NOMO-1 treated with DMSO at 0.1 percent for 48 hours (cell line): ENCODE data around the gene BRDT.
"Not testable (repeated sequence)": the region's sequence is repeated elsewhere in the genome, so short reads cannot be mapped to it uniquely, and the experiment has no call there.

Experiments
- DNase-seq: peaks from one replicate; lab custom pipeline; 2025; ENCODE audit not compliant: unreplicated experiment; lab: John Stamatoyannopoulos, UW

Gene BRDT

DNA sequence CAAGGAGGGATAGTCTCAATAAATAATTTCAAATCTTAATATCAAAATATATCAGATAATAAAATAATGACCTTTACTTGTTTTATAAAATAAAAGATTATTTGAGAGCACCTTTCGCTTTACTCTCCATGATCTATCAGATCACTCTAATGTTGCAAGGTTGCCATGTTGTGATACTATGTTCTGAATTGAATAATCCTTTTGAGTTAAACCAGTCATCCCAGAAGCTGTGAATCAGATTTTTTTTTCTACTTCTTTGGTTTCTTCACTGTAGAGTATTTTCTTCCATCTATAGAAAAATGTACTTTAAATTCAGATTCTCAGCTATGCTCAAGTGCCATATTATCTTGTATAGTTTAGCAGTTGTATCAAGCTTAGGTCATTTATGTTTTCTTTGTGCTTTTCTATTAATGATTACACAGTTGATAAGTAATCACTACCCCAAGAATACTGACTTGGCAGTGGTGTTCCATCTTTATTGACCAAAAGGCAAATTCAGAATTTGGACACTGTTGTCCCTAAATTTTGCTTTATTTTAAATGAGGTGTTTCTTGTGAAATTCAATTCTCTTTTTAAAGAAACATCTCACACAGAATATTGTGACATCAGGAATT, 32.9 kb downstream of the BRDT start:
- DNase-seq: no peak

DNA sequence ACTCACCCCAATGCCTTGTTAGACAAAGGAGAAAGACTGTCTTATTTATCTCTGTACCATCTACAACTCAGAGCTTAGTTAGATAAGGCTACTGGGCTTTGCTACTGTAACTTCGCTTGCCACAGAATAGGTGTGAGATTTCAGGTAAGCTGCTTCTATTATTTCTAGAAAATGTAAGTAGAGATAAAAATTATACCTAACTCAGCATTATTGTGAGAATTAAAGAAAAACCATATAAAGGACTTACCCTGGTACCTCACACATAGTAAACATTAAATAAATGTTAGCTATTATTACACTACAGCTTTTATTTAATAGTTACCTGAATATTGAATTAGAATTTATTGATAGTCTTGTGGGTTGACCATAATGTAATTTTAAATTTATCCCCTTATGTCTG, 44.1 kb downstream of the BRDT start:
- DNase-seq: no peak

DNA sequence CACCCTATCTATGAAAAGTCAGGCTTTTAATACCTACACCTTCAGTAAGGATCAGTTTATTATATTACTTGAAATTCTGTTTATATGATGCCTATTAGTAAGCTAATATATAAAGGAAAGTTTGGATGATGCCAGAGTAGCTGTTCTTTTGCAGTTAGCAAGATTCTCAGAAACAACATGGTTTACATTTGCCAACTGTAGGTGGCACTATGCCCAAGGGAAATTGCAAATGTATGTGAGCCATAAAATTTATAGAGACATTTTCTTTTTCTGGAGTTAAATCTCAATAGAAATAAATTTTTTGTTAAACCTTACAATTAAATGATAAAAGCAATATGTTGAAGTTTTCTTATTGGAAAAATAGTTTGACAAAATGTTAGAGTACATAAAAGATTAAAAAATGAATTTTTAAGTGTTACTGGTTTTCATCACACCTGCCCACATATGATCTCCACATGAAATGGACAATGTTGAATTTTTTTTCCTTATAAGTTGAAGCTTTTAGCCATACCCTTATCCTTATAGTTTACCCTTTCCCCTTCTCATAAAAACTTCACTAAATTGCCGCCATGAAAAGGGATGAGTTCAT, 48.5 kb downstream of the BRDT start:
- DNase-seq: peak; percentile 5

DNA sequence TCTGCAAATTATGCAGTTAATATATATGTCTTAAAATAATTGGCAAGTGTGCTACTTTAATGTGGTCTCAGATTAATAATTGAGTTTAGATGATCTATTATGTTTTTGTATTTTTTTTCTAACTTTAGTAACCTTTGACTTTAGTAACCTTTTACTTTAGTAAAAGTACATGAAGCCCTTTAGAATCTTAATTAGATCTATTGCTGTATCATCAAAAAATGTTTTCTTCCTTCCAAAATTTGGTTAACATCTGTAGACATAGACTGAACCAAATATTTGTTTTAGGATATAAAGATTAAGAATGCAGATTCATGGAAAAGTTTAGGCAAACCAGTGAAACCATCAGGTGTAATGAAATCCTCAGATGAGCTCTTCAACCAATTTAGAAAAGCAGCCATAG, 54.9 kb downstream of the BRDT start:
- DNase-seq: no peak

DNA sequence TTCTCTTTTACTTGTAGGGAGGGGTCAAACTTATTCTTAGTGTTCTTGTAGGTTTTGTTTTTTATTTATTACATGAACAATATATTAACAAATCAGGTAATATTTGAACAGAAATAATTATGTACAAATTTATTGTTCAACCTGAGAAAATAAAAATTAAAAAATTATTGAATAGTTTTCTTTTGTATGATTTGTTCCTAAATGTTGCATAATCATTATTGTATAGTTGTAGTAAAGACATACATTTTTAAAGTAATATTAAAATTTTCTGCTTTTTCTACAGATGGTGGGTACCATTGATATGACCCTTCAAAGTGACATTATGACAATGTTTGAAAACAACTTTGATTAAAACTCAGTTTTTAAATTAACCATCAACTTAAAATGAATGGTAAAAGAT, 64.7 kb downstream of the BRDT start:
- no peak for DNase-seq

DNA sequence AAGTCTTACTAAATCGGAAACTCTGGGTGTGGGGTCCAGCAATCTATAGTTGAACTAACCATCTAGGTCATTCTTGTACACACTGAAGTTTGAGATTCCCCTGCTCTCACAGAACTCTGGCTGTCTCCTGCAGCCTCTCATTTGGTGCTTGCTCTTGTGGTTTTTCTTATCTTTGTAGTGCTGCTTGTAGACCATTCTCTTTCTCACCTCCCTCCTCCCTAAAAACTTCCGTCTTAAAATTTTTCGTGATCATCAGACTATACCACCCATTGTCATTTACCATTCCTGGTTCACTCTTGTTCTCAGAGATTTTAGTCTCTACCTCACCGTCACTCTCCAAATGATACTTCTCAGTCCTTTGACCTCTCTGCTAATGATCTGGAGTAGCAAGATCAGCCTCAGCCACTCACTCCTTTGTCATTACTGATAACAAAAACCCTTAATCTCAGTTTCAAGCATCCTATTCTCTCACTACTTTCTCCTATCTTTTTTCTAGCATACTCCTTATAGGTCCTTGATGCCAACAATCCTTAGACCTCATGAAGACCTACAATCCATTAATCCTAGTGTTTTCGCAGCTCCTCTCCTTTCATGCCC, 67.6 kb downstream of the BRDT start:
- no peak for DNase-seq

DNA sequence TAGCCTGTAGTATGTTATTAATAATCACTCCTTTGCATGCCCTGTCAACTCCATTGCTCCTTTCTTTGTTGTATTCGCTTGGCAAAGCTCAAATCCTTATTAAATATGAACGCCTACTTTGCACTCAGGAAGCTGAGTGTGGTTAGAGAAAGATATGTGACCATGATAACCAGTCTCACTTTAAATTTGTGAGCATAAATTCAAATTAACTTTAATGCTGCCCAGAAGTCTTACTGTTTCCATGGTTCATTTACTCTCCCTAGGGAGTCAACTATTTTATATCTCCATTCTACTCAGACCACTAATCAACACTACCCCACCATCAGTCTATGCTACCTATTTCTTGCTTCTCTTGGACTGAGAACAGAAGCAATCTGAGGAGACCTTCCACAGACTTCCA, 68.5 kb downstream of the BRDT start:
- no peak for DNase-seq

DNA sequence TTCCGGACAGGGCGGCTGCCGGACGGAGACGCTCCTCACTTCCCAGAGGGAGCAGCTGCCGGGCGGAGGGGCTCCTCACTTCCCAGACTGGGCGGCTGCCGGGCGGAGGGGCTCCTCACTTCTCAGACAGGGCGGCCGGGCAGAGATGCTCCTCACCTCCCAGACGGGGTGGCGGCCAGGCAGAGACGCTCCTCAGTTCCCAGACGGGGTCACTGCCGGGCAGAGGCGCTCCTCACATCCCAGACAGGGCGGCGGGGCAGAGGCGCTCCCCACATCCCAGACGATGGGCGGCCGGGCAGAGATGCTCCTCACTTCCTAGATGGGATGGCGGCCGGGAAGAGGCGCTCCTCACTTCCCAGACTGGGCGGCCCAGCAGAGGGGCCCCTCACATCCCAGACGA, 76.8 kb downstream of the BRDT start:
- not testable (repeated sequence) for DNase-seq

DNA sequence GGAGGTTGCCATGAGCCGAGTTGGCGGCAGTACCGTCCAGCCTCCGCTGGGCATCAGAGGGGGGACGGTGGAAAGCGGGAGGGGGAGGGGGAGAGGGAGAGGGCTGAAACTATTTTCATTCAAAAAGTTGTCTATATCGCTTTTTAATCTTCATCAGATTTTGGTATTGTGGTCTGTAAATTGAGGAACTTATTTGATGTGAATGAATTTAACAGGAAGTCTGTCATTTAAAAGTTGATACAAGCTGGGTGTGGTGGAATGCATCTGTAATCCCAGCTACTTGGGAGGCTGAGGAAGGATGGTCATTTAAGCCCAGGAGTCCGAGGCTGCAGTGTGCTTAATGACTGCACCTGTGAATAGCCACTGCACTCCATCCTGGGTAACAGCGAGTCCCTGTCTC, 77.6 kb downstream of the BRDT start:
- DNase-seq: no peak

DNA sequence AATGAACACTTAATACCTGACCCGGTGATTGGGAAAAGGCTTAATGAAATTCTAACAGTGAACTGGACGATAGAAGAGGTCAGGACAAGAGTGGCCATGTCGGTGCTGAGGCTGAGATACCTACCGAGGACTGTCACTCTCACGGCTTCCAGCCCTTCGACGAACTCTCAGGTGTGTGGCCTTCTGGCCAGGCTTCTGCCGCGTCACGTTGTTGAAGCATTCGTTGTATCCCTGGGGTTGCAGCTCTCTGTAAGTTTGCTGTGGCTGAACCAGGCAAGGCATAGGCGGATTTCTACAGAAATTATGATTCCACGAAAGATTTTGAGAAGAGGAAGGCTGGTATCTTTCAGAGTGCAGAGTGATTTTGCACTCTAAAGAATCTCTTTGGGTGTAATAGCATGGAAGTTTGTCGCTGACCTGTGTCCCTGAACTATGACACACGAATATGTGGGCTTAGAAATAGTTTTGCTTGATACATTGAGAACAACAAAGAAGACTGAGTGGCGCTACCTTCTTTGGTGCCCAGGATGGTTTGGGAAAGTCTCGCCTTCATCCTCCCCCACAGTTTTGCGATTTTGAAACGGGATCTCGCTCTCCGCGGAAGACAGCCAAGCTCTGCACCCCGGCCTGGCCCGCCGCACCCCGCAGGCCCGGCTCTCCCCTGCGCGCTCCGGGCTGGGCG, 80.2 kb downstream of the BRDT start:
- no peak for DNase-seq

DNA sequence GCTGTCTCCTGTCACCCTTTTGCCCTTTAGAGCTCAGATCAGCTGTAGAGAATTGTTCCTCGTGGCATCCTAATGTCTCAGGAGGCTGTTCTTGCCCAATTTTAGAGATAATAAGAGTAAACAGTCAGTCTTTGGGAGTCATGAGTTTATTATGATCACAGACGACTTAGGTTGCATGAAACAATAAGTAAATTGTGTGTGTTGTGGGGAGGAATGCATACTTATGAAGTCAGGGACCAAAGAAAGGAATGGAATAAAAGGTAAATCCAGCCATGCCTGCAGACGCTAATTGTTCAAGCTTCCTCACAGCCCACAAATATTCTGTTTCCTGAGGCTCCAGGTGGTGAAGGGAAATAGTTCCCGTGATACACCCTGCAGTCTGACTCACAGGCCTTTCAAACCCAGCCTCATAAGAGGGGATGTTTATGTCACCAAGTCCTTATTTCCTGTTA, 81.5 kb downstream of the BRDT start:
- DNase-seq: no peak

DNA sequence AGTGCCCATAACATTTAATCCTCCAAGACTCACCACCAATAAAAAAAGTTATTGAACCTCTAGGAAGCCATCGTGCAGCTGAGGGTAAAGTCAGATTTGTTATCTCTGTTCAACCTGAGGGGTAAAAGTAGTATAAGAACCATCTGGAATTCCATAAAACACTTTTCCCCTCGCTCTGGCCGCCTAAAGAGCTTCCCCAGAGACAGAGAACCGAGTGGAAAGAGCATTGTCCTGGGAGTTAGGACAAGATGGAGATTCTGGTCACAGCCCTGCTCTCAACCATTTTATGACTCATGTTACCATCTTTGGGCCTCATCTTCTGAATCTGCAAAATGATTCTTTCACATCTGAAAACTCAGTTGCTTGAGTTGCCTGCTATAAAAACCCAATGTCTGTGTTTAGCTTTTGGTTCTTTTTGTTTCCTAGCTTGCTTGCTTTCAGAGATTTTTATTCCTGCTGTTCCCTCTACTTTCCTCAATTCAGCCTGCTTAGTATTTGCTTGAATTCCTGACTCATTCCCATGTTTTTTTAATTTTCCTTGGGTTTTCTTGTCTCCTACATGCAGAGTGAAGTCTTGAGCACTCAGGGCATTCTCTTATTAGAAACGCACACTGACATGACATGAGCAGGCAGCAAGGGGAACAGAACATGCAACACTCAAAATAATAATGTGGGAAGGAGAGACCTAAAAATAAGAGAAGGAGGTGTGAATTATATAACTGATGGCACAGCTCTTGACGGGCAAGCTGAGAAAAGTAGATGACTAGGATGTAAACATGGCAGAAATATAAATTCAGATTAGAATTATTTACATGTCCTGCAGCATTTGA, 82.3 kb downstream of the BRDT start:
- no peak for DNase-seq

DNA sequence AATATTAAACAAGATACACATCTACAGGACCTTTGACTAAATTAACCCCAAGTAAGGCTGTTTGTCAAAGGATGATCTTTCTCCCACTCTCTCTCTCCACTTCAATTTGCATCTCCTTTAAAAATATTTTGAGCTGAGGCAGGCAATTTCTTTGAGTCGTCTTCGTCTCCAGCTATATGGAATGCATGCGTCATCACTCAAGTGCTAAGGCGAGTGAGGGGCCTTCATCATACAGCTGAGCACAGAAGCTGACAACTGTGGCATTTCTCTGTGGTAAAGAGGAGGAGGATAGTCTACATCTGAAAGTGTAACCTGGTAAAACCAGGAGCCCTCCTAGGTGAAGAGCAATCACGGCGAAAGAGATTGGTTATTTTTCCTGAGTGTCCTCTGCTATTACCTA, 88.2 kb downstream of the BRDT start:
- no peak for DNase-seq

DNA sequence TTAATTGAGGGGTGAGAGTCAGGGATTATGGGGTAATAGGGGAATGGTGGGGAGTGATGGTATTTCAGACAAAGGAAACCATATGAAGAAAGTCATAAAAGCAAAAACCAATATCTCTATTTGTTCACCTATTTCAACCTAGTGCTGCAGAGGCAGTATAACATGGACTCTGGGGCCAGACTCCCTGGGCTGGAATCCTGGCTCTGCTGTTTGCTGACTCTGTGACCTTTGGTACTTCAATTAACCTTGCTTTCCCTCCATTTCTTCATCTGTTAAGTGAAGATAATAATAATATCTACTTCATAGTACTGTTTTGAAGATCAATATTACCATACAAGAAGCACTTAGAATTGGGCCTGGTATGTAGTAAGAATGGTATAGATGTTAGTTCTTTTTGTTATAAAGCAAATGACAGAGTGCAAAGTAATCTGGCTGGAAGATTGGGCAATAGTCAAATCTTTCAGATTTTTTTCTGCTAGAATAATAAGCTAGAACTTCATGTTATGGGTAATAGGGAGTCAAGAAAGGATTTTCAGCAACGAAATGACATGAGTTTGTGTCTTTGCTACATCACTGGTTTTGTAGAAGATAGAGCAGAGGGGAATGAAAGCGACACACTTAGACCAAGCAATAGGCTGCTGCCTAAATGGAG, 89.6 kb downstream of the BRDT start:
- no peak for DNase-seq

DNA sequence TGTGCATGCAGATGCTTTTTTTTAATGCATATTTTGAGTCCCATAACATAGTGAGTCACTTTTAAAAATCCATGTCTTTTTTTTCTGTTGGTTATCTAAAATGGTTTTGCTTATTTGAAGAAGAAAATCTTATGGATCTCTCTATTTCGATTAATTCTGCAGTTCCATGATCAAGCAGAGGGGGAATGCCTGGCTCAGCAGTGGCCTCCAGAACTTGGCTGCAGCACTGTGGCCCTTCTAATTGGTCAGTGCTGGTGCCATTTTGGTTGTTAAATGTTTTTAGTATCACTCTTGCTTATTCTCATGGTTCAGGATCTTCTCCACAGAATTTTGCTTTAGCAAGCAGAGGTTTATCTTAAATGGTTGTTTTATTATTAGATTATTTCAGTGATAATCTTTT, 91.8 kb downstream of the BRDT start:
- DNase-seq: no peak

DNA sequence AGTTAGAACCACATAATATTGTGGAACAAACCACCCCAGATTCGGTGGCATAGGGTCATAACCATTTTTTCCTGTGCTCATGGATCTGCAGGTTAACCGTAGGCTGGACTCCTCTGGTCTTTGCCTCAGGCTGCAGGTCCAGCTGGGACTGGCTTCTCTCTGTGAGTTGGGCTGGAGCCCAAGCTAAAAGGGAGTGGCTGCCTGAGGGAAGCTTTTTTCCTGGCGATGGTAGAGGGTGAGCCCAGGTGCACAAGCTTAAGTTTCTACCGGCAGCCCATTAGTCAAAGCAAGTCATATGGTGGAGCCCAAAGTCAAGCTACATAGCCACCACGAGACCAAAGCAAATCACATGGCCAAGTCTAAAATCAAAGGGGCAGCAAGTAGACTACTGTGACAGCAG, 94.4 kb downstream of the BRDT start:
- no peak for DNase-seq

DNA sequence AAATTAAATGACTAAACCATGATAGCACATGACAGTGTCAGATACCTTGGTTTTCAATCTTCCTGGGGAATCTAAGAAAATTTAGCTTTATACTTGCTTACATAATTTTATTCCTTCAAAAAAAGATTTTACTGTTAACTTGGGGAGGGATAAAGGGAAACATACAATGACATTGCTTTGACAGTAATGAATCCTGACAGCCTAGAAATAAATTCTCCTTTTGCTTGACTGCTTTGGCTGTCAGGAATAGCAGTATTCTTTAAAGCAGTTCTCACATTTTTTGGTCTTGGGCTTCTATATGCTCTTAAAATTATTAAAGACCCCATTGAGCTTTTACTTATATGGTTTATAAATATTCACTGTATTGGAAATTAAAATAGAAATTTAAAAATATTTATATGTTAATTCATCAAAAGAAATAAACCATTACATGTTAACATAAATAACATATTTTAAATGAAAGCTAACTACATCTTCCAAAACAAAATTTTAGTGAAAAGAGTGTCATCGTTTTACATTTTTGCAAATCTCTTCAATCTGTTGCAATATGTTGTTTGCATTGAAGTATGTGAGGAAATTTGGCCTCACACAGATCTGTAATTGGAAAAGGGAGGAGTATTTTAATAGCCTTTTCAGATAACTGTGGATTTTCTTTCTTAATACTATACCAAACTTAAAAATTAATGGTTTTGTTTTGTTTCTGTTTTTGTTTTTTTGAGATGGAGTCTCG, 96.7 kb downstream of the BRDT start:
- no peak for DNase-seq

DNA sequence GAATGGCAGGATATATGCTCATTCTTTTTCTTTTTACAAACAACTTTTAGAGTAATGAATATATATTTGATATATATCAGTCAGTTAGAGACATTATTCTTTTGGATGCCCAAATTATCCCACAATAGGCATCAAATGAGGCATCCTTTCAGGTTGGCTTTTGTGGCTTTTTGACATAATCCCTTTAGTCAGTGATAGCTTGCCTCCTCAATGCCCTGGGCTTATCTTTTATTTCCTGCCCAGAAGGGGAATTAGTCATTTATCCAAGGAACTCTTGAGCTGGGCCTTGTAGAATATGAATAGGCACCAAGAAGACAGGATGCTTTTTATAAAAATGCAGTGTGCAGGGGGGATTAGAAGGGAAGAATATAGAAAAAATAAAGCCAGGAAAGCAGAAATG, 102.7 kb downstream of the BRDT start:
- DNase-seq: no peak
